NT2/D1 (cell line): ENCODE results near the gene ZBTB44.
"Not testable (repeated sequence)": the region's sequence is repeated elsewhere in the genome, so short reads cannot be mapped to it uniquely, and the experiment has no call there.

Source experiments
- DNase-seq: peaks from one replicate; pipeline ENCODE4 v3.0.0-alpha.2; 2011; ENCODE audit warnings: low read depth, low spot score
- H3K27me3 ChIP-seq: 2 replicates; pipeline ENCODE4 v1.6.0; 2011; ENCODE audit warnings: mild to moderate bottlenecking; ENCODE audit not compliant: insufficient read length, insufficient read depth
- H3K36me3 ChIP-seq: 2 replicates; pipeline ENCODE4 v1.6.1; 2011; ENCODE audit warnings: mild to moderate bottlenecking, low read length, mixed read lengths; ENCODE audit not compliant: insufficient read depth, insufficient read length
- H3K4me1 ChIP-seq: 2 replicates; pipeline ENCODE4 v1.5.1; 2011; ENCODE audit not compliant: insufficient read depth, insufficient read length
- H3K4me3 ChIP-seq: 2 replicates; pipeline ENCODE4 v1.5.1; 2011; ENCODE audit warnings: low read depth; ENCODE audit not compliant: insufficient read length
- H3K9ac ChIP-seq: 2 replicates; pipeline ENCODE4 v1.6.0; 2011; ENCODE audit warnings: low read depth; ENCODE audit not compliant: insufficient read length
- H3K9me3 ChIP-seq: 2 replicates; pipeline ENCODE4 v1.5.1; 2011; ENCODE audit warnings: mild to moderate bottlenecking, low read length; ENCODE audit not compliant: insufficient read depth
- SUZ12 ChIP-seq: IDR thresholded peaks from 2 replicates; pipeline ENCODE4 v1.6.1; 2011; ENCODE audit not compliant: insufficient read length, insufficient read depth; ENCODE audit errors: extremely low read depth
- YY1 ChIP-seq: IDR thresholded peaks from 2 replicates; pipeline ENCODE4 v1.6.1; 2011; ENCODE audit not compliant: insufficient read length, insufficient read depth
- ZNF274 ChIP-seq: IDR thresholded peaks from 2 replicates; pipeline ENCODE4 v1.6.1; 2011; ENCODE audit warnings: mild to moderate bottlenecking, low read depth, low read length

Gene ZBTB44

GRCh38 chr11:130246738-130247137 lies 68.0 kb downstream of the ZBTB44 start:
- no peak overlapping the region for H3K4me3 ChIP-seq
- H3K27me3 ChIP-seq: no peaks in the 10 kb centered on the region
- no peak overlapping the region for H3K9ac ChIP-seq
- no peak for TF ChIP-seq SUZ12
- TF ChIP-seq YY1: no peak
- no peak for TF ChIP-seq ZNF274
- no peaks in the 10 kb centered on the region for H3K36me3 ChIP-seq
- no peaks in the 10 kb centered on the region for H3K9me3 ChIP-seq
- DNase-seq: no peak
- no peaks in the 10 kb centered on the region for H3K4me1 ChIP-seq

DNA sequence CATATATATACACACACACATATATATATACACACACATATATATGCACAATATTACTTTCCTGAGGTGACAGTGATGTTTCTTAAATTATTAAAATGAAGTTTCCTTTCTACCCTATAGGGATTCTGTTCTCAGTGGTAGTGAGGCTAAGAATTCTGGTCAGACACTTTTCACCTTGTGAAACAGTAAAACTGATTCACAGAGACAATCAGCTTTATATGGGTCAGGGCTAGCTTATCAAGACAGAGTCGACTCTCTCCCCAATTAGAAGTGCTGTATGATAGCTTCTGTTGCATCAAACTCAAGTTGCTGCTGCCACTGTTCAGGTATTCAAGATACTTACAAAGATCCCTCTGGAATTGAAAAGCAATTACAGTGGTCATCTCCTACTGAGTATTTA lies 68.4 kb downstream of the ZBTB44 start:
- Histone ChIP-seq H3K9me3 (no peaks in the 10 kb centered on the region), H3K4me3 (no peak overlapping the region), H3K9ac (no peak overlapping the region), H3K4me1 (no peaks in the 10 kb centered on the region), H3K27me3 (no peaks in the 10 kb centered on the region), H3K36me3 (no peaks in the 10 kb centered on the region)
- no peak for DNase-seq
- TF ChIP-seq YY1 (no peak), SUZ12 (no peak), ZNF274 (no peak)

DNA sequence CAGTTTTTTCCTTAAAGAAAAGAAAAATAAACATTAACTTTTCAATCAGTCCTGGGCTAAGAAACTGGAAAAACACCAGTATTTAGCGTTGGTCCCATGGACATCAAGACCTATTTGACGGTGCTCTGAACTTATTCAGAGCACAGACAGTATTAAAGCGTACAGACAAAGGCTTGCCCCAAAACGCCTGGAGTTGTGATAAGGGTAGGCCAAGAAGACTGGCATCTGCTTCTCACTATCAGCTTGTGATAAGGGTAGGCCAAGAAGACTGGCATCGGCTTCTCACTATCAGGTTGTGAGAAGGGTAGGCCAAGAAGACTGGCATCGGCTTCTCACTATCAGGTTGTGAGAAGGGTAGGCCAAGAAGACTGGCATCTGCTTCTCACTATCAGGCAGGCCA lies 69.3 kb downstream of the ZBTB44 start:
- not testable (repeated sequence) for H3K27me3 ChIP-seq, H3K9me3 ChIP-seq, H3K4me1 ChIP-seq, H3K4me3 ChIP-seq, H3K9ac ChIP-seq, H3K36me3 ChIP-seq, DNase-seq

GRCh38 chr11:130244848-130245247 lies 69.9 kb downstream of the ZBTB44 start:
- TF ChIP-seq ZNF274 (no peak), YY1 (no peak), SUZ12 (no peak)
- Histone ChIP-seq H3K27me3 (no peaks in the 10 kb centered on the region), H3K4me1 (no peaks in the 10 kb centered on the region), H3K9ac (no peak overlapping the region), H3K36me3 (no peaks in the 10 kb centered on the region), H3K9me3 (no peaks in the 10 kb centered on the region), H3K4me3 (no peak overlapping the region)
- DNase-seq: no peak

GRCh38 chr11:130243816-130244215 lies 70.9 kb downstream of the ZBTB44 start:
- Histone ChIP-seq H3K27me3 (no peaks in the 10 kb centered on the region), H3K9ac (no peak overlapping the region), H3K4me1 (no peaks in the 10 kb centered on the region), H3K4me3 (no peak overlapping the region), H3K9me3 (no peaks in the 10 kb centered on the region), H3K36me3 (no peaks in the 10 kb centered on the region)
- TF ChIP-seq YY1 (no peak), SUZ12 (no peak), ZNF274 (no peak)
- no peak for DNase-seq

DNA sequence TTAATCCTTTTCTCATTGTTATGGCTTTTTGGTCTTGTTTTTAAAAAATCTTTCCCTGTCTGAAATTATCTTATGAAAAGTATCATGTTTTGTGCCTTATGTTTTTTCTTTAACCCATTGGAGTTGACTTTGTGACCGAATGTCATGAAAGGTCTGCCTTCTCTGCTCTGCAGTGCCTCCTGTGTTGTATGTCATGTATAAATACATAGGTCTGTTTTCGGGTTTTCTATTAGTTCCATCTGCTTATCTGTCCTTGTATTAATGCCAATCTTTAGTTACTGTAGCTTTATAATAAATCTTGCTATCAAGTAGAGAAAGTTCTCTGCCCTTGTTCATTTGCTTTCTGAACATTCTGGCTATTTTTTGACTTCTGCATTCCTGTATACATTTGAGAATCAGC lies 73.0 kb downstream of the ZBTB44 start:
- Histone ChIP-seq H3K36me3 (peaks cover 5% of the 10 kb centered on the region), H3K27me3 (no peaks in the 10 kb centered on the region), H3K9ac (no peak overlapping the region), H3K4me3 (no peak overlapping the region), H3K4me1 (no peaks in the 10 kb centered on the region), H3K9me3 (no peaks in the 10 kb centered on the region)
- TF ChIP-seq YY1: no peak
- no peak for TF ChIP-seq ZNF274
- no peak for TF ChIP-seq SUZ12
- DNase-seq: no peak

DNA sequence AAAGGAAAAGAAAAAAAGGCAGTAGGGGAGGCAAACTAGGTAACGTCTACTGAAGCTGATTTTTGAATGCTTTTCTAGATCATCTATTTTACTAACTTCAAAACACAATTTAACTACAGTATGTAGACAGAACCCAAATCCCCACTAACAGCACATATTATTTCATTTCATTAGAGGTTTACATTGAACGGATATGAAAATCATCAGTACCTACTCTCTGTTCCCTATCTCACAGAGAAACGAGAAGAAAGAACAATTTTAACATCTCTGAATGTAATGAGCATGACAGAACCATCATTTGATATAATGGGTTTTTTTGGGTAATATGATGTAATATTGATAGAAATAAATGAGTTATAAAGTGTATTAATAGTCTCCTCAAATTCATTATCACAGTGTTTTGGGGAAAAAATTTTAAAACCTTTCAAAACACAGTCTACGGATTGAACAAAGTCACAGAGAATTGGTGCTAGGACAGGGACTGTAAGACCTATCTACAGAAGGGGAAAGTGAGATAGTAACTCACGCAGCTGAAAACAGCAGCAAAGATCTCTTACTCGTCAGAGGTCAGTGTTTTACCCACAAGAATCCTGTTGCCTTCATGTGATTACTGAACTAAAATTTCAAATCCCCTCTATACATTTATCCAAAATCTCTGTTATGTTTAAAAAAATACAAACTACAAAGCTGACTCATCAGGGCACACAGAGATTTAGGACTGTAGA lies 77.3 kb downstream of the ZBTB44 start:
- H3K4me1 ChIP-seq: no peaks in the 10 kb centered on the region
- H3K4me3 ChIP-seq: no peak overlapping the region
- no peak for TF ChIP-seq ZNF274
- no peak for TF ChIP-seq SUZ12
- no peak for TF ChIP-seq YY1
- H3K36me3 ChIP-seq: peaks cover 11% of the 10 kb centered on the region
- no peak for DNase-seq
- H3K9me3 ChIP-seq: no peaks in the 10 kb centered on the region
- no peak overlapping the region for H3K9ac ChIP-seq
- H3K27me3 ChIP-seq: no peaks in the 10 kb centered on the region

- Histone ChIP-seq H3K36me3 (peaks cover 11% of the 10 kb centered on the region), H3K9ac (no peak overlapping the region), H3K27me3 (no peaks in the 10 kb centered on the region), H3K4me3 (no peak overlapping the region), H3K4me1 (no peaks in the 10 kb centered on the region), H3K9me3 (no peaks in the 10 kb centered on the region)
- no peak for TF ChIP-seq YY1
- TF ChIP-seq ZNF274: no peak
- TF ChIP-seq SUZ12: no peak
- DNase-seq: no peak
Observed at GRCh38 chr11:130234315-130234714, 80.4 kb downstream of the ZBTB44 start.

DNA sequence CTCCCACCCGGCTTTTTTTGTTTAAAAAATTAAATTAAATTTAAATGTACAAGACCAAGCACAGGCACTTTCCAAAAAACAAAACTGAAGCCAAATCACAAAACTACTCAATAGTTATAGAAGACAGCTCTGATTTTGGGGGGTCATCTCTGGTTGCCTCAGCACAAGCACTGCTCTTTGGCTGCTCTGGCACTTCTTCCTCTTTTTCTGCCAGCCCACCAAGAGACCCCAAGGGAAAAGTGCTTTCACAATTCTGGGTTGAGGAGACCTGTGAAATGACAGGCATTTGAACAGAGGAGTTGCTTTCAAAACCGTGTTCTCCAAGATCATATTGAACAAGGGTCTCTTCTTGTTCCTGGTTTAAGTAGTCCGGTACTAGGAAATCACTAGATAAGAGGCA lies 80.8 kb downstream of the ZBTB44 start:
- not testable (repeated sequence) for DNase-seq, H3K9me3 ChIP-seq, H3K9ac ChIP-seq, H3K4me3 ChIP-seq, H3K4me1 ChIP-seq, H3K27me3 ChIP-seq
- peaks cover 11% of the 10 kb centered on the region for H3K36me3 ChIP-seq

DNA sequence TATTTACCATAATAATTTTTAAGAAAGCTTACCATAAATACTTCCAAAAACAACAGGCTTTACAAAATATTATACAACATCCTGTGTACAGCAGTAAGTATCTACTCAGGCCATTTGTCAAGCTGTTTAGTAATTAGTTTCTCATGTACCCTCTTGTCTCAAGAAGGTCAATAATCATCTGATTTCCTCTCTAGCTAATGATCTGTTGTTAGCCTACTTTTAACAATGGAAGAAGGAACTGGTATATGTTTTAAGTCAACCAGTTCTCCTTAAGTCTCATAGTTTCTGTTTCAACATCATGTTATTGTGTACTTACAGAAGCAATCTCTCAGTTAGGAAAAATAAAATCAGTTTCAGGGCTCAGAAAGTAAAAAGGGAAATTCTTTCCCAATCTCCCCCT lies 81.2 kb downstream of the ZBTB44 start:
- not testable (repeated sequence) for DNase-seq, H3K9me3 ChIP-seq, H3K9ac ChIP-seq, H3K4me1 ChIP-seq, H3K4me3 ChIP-seq, H3K27me3 ChIP-seq
- H3K36me3 ChIP-seq: peaks cover 11% of the 10 kb centered on the region
